H7 (cell line): ENCODE results near the gene TSPYL2. TPM values are rescaled to one million over a fixed set of nuclear protein-coding genes. Genes with fewer than 3 reads are reported as not detected.

Experiments used
- DNase-seq: peaks from one replicate; pipeline ENCODE4 v3.0.0; 2012
- H3K27me3 ChIP-seq: 2 replicates; pipeline ENCODE4 v1.6.0; 2011; ENCODE audit warnings: mild to moderate bottlenecking, low read length; ENCODE audit not compliant: control insufficient read depth, insufficient read depth
- H3K36me3 ChIP-seq: replicated peaks from 2 replicates; pipeline ENCODE4 v1.5.1; 2011; ENCODE audit warnings: low read length; ENCODE audit not compliant: control insufficient read depth, insufficient read depth
- H3K4me3 ChIP-seq: 2 replicates; pipeline ENCODE4 v1.5.1; 2011; ENCODE audit warnings: low read depth, mild to moderate bottlenecking, control low read depth, low read length, moderate library complexity; ENCODE audit not compliant: insufficient read depth
- total RNA-seq: library from RNA; depleted of rRNA; stranded (reverse); fragments of >200 nt; shearing (Covaris generic); gene quantifications from 2 replicates; pipeline ENCODE4 v1.2.3, GENCODE V29; 2014

Gene TSPYL2
- total RNA-seq, 1 experiment from 2014 or later: 7.6 TPM

- DNase-seq: peak; percentile 91
- Histone ChIP-seq H3K27me3 (no peaks in the 10 kb centered on the region), H3K36me3 (peaks cover 2% of the 10 kb centered on the region), H3K4me3 (peak overlapping the region; percentile 50)
Measured at GRCh38 chrX:53088136-53088974, 6.2 kb downstream of the TSPYL2 start.

GRCh38 chrX:53089224-53089842 is 7.2 kb downstream of the TSPYL2 start:
- peak; percentile 72 for DNase-seq

GRCh38 chrX:53089925-53090324 is 7.8 kb downstream of the TSPYL2 start:
- Histone ChIP-seq H3K27me3 (no peaks in the 10 kb centered on the region), H3K36me3 (peaks cover 2% of the 10 kb centered on the region), H3K4me3 (no peak overlapping the region)
- no peak for DNase-seq

More at GRCh38 chrX:53089224-53089842, 7.2 kb downstream of the TSPYL2 start:
- H3K27me3 ChIP-seq: no peaks in the 10 kb centered on the region
- H3K4me3 ChIP-seq: peak overlapping the region; percentile 50
- peaks cover 2% of the 10 kb centered on the region for H3K36me3 ChIP-seq

GRCh38 chrX:53091354-53091753 is 9.2 kb downstream of the TSPYL2 start:
- no peaks in the 10 kb centered on the region; the same call in 1 of the 2 replicates for H3K36me3 ChIP-seq
- DNase-seq: no peak
- H3K4me3 ChIP-seq: no peak overlapping the region
- H3K27me3 ChIP-seq: no peaks in the 10 kb centered on the region

GRCh38 chrX:53093177-53093655 is 11.0 kb downstream of the TSPYL2 start:
- H3K4me3 ChIP-seq: peak overlapping the region; percentile 39
- DNase-seq: peak; percentile 82
- no peaks in the 10 kb centered on the region for H3K27me3 ChIP-seq
- no peaks in the 10 kb centered on the region for H3K36me3 ChIP-seq

- Histone ChIP-seq H3K36me3 (no peaks in the 10 kb centered on the region), H3K4me3 (peak within 1 kb of the TSS; percentile 76), H3K27me3 (no peaks in the 10 kb centered on the region)
- DNase-seq: peak; percentile 91
Measured at GRCh38 chrX:53093748-53094581, 11.8 kb downstream of the TSPYL2 start, which contains the start of gene KANTR. Gene KANTR, plus strand, starts transcription at chrX:53094142. Its CDS starts 30,131 bp downstream, at chrX:53124273.

GRCh38 chrX:53094582-53094905 is 12.4 kb downstream of the TSPYL2 start:
- DNase-seq: no peak
- Histone ChIP-seq H3K4me3 (peak overlapping the region; percentile 76), H3K27me3 (no peaks in the 10 kb centered on the region), H3K36me3 (no peaks in the 10 kb centered on the region)

- no peaks in the 10 kb centered on the region for H3K27me3 ChIP-seq
- H3K4me3 ChIP-seq: no peak overlapping the region
- no peak for DNase-seq
- H3K36me3 ChIP-seq: no peaks in the 10 kb centered on the region
Measured at GRCh38 chrX:53095796-53096195, 13.6 kb downstream of the TSPYL2 start.

- DNase-seq: peak; percentile 22
- H3K27me3 ChIP-seq: no peaks in the 10 kb centered on the region
- H3K4me3 ChIP-seq: no peak overlapping the region
- H3K36me3 ChIP-seq: no peaks in the 10 kb centered on the region
Measured at GRCh38 chrX:53114864-53115549, 32.8 kb downstream of the TSPYL2 start.

GRCh38 chrX:53115550-53115874 is 33.3 kb downstream of the TSPYL2 start:
- Histone ChIP-seq H3K4me3 (no peak overlapping the region), H3K36me3 (no peaks in the 10 kb centered on the region), H3K27me3 (no peaks in the 10 kb centered on the region)
- DNase-seq: no peak

GRCh38 chrX:53116101-53116500 is 33.9 kb downstream of the TSPYL2 start:
- no peak for DNase-seq
- no peaks in the 10 kb centered on the region for H3K36me3 ChIP-seq
- H3K27me3 ChIP-seq: no peaks in the 10 kb centered on the region
- no peak overlapping the region for H3K4me3 ChIP-seq

GRCh38 chrX:53122013-53122412 is 39.8 kb downstream of the TSPYL2 start:
- no peak for DNase-seq
- Histone ChIP-seq H3K36me3 (no peaks in the 10 kb centered on the region), H3K4me3 (no peak overlapping the region), H3K27me3 (no peaks in the 10 kb centered on the region)

GRCh38 chrX:53125506-53125905 is 43.3 kb downstream of the TSPYL2 start:
- DNase-seq: no peak
- Histone ChIP-seq H3K36me3 (no peaks in the 10 kb centered on the region), H3K4me3 (no peak overlapping the region), H3K27me3 (no peaks in the 10 kb centered on the region)

GRCh38 chrX:53126377-53126776 is 44.2 kb downstream of the TSPYL2 start:
- Histone ChIP-seq H3K27me3 (no peaks in the 10 kb centered on the region), H3K36me3 (no peaks in the 10 kb centered on the region), H3K4me3 (no peak overlapping the region)
- no peak for DNase-seq
